IPS-NIHi7 (cell line): Measurements from ENCODE around the gene CLRN2.
"Not testable (repeated sequence)": the region's sequence is repeated elsewhere in the genome, so short reads cannot be mapped to it uniquely, and the experiment has no call there.

Experiments used
- DNase-seq: peaks from one replicate; pipeline ENCODE4 v3.0.0; 2012; ENCODE audit warnings: mixed read lengths; ENCODE audit errors: extremely low spot score

The CLRN2 gene

DNA sequence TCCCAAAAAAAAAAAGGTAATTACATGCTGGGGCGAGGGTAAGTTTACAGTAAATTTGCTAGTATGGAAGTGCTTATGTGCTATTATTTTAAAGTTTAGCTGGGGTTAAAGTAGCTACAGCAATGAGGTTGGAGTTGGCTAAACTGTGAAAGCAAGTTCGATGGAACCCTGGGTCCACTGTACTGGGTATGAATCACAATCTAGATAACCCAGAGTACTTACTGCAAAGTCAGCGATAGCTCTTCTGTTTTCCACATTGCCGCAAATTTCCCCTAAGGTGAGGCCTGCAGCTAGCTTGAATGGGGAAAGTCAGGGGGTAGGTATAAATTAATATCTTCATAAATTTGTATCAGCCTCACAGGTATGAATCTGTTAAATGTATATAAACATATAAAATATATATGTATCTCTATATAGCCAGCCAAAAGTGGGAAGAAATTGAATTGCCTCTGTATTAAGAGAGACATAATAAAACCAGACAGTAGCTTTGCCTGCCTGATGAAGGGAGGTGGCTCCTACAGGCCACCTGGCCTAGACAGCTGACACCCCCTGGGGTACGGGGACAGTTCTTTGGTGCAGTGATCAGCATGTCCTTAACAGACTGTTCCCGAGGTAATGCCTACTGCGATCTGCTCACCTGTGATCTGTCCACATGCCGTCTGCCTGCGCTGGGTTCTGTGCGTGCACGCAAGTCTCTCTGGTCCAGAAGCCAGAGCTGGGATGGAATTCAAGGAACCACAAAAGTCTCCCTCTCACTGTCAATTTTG, 30.6 kb downstream of the CLRN2 start:
- no peak for DNase-seq

DNA sequence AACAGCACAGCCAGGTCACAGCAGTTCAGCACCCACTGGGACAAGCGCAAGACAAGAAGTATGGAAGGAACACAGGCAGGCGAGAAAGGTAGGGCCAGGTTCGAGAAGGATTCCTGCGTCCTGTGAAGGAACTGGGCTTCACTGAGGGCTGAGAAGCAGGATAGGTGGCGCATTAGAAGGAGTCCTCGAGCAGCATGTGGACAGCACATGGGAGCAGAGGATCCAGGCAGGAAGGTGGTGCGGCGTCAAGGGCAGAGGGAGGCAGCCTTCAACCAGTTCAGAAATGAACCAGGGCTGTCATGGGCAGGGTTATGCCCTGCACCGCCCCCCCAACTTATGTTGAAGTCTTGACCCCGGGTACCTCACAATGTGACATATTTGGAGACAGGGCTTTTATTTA, 31.3 kb downstream of the CLRN2 start:
- DNase-seq, result no peak

GRCh38 chr4:17546678-17547077, 31.7 kb downstream of the CLRN2 start:
- no peak for DNase-seq

- DNase-seq, result no peak
Measured at GRCh38 chr4:17550549-17550948, 35.6 kb downstream of the CLRN2 start.

DNA sequence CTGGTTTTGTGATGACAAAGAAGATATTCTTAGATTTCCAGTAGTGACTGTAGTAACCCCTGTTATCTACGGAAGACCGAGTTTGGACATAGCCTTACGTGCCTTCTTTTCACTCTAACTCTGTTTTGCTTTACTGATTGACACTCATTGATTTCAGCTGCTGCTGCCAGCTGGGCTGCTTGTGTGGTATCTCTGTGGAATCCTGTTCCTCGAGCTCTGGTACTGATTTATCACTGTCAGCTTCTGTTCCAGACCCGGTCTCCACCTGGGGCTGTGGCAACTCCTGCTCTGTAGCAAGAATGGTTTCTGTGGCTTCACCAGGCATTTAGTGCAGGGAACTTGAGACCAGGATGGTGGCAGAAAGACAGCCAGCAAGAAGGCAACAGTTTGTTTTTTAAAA, 37.5 kb downstream of the CLRN2 start:
- DNase-seq, result no peak

DNA sequence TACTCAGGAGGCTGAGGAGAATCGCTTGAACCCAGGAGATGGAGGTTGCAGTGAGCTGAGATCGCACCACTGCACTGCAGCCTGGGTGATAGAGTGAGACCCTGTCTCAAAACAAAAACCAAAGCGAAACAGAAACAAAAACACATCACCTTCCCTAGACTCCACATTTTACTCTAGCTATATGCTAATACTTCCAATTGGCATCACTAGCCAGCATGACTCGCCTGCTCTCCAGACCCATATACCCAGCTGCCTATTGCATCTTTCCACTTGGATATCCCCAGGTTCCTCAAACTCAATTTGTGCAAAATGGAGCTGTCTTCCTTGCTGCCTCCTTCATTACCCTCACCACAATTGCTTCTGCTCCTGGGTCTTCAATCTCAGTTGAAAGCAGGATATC, 39.6 kb downstream of the CLRN2 start:
- no peak for DNase-seq

GRCh38 chr4:17556498-17556897, 41.5 kb downstream of the CLRN2 start:
- no peak for DNase-seq

DNA sequence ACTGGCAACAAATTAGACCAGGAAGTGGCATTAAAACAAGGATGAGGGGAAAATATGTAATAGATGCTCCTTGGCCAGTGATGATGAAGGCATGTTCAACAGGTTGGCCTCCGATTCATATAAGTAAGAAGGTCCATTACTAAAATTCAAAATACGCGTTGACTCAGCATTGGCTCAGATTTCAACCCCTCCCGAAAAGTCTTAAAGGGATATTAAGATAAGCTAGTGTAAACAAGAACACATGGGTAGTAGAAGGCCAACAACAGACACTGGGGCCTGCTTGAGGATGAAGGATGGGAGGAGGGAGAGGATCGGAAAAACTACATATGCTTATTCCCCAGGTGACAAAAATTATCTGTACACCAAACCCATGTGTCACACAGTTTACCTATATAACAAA, 42.9 kb downstream of the CLRN2 start:
- DNase-seq, result no peak

DNA sequence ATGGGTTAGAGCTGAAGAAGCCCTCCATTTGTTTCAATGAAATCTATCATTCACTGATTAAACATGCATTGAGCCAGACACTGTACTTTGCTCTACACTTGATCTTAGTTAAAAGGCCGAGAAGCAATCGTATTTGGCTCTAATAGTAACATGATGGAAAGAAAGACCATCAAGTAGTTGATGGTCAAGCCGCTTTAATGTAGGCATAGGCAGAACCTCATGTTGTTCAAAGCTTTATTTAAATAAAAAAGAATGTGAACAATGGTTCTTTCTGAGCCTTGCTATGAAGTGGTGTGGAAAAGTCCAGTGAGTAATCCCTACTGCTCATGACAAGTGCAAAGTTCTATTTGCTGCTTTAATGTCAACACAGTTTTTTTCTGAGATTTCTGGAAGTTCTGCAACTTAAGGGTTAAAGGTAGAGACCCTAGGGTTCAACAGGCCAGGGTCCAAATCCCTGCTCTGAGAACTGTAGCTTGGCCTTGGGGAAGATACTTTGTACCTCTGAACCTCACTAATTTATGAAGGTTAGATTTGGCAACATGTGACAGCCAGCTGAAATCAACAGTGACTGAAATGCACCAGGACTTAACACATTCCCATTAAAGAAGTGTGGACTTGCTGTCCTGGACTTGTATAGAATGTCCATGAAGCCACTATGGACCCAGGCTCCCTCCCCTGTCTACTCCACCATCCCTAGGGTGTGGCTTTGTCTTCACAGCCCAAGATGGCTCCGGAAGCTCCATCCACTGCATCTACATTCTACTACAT, 44.2 kb downstream of the CLRN2 start:
- DNase-seq, result no peak

DNA sequence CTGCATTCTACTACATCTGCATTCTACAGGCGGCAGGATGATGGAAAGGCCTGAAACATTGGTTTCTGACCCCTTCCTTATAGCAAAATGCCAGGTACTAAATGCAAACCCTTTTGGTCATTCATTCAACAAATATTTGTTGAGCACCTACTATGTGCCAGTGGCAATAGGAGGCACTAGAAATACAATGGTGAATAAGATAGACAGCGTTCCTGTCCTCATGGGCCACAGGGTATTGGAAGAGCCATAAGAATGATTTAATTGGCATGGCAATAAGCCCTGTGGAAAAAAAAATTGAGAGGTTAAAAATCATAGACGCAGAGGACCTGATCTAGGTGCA, 44.7 kb downstream of the CLRN2 start:
- no peak for DNase-seq

GRCh38 chr4:17560065-17560673, 45.2 kb downstream of the CLRN2 start:
- DNase-seq, result no peak

- no peak for DNase-seq
Measured at GRCh38 chr4:17561195-17561909, 46.4 kb downstream of the CLRN2 start.

- peak; percentile 20 for DNase-seq
Measured at GRCh38 chr4:17562157-17562556, 47.2 kb downstream of the CLRN2 start.

DNA sequence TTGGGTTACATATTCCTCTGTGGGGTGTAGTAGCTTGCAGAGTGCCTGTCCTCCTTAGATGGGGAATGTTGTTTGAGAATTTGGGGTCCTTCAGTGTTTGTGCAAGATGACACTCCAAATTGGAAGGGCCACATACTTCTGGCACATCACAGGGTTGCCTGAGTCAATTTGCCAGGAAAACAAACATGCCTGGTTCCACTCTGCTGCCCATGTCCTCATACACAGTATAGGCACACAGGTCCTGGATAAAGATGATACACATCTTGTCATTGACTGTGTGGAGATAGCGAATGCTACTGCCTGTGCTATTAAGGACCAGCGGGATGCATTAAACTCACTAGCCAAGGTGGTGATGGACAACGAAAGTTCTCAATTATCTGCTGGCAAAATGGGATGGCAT, 50.9 kb downstream of the CLRN2 start:
- DNase-seq, result no peak

DNA sequence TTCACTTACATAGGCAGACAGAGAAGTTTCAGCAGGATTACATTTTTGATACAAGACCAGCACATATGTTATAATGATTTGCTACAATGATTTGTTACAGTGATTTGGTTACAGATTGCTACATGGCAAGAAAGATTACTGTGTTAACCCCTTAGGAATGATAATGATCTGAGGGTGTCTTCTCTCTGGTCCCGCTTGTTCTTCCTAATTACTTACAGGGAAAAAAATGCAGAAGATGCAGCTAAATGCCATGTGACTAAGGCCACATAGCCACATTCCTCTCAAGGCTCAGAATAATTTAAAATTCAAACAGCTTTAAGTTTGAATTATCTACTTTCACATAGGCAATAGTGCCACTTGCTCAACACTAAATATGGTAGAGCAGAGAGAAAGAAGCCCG, 52.3 kb downstream of the CLRN2 start:
- DNase-seq, result no peak

DNA sequence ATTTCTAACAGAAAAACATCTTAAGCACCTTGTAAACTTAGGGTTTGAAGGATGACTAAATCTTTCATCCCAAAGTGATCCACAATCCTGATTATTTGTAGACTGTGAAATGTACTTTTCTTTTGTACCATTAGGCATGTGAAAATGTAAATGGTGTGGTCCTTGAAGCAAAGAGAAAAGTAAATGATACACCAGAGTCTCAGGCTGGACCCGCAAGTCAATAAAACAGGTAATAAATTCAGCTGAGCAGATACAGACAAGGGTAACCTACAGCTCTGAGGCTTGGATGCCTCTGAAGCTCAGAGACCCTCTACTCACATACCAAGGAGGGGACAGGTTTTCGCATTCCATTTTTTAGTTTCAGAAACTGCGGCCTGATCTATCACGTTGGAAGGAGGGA, 59.2 kb downstream of the CLRN2 start:
- no peak for DNase-seq

GRCh38 chr4:17575177-17575576, 60.2 kb downstream of the CLRN2 start:
- not testable (repeated sequence) for DNase-seq
